GM12891 (cell line): ENCODE measurements around the gene CPM.
"Not testable (repeated sequence)": the region's sequence is repeated elsewhere in the genome, so short reads cannot be mapped to it uniquely, and the experiment has no call there.

Source experiments
- POLR2A ChIP-seq: IDR thresholded peaks from 2 replicates; pipeline ENCODE4 v1.6.1; 2011; ENCODE audit warnings: low read depth, low read length, control low read depth
- POLR2AphosphoS5 ChIP-seq: IDR thresholded peaks from 2 replicates; pipeline ENCODE4 v1.6.1; 2011; ENCODE audit warnings: low read depth, low read length, control low read depth
- POU2F2 ChIP-seq: IDR thresholded peaks from 2 replicates; pipeline ENCODE4 v1.6.1; 2011; ENCODE audit warnings: low read depth, mild to moderate bottlenecking, control low read depth, low read length, moderate library complexity
- TAF1 ChIP-seq: IDR thresholded peaks from 2 replicates; pipeline ENCODE4 v1.6.1; 2011; ENCODE audit warnings: low read depth, low read length, control low read depth

DNA sequence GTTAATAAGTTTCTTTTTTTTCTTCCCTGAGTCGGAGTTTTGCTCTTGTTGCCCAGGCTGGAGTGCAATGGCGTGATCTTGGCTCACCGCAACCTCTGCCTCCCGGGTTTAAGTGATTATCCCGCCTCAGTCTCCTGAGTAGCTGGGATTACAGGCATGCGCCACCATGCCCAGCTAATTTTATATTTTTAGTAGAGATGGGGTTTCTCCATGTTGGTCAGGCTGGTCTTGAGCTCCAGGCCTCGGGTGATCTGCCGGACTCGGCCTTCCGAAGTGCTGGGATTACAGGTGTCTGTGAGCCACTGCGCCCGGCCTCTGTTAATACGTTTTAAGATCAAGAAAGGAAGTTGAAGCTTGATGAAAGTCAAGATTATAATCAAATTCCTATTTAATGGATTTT is 113.5 kb downstream of the CPM start:
- not testable (repeated sequence) for TF ChIP-seq TAF1, POLR2AphosphoS5, POLR2A, POU2F2
